Measurements from ENCODE around the gene INPP4B. TPM values are rescaled to one million over a fixed set of nuclear protein-coding genes. Genes with fewer than 3 reads are reported as not detected.

INPP4B gene
- total RNA-seq, 2 experiments from 2014 or later, result 45.7 to 46.3 TPM

- Mint-ChIP-seq H3K27ac (no peak overlapping the region), H3K4me1 (peaks cover 16% of the 10 kb centered on the region), H3K4me3 (peak overlapping the region; percentile 84), H3K9me3 (no peaks in the 10 kb centered on the region), H3K27me3 (peaks cover 53% of the 10 kb centered on the region), H3K36me3 (no peaks in the 10 kb centered on the region)
- DNase-seq, result peak; percentile 4
Observed at GRCh38 chr4:142845293-142846107, 601 bp downstream of the INPP4B start.

- Mint-ChIP-seq H3K4me3 (peak overlapping the region; percentile 84), H3K4me1 (peaks cover 16% of the 10 kb centered on the region), H3K9me3 (no peaks in the 10 kb centered on the region), H3K27me3 (peaks cover 51% of the 10 kb centered on the region), H3K27ac (no peak overlapping the region), H3K36me3 (no peaks in the 10 kb centered on the region)
- DNase-seq, result no peak
Observed at GRCh38 chr4:142844782-142845181, 1.3 kb downstream of the INPP4B start.

GRCh38 chr4:142840516-142841123 lies 5.5 kb downstream of the INPP4B start:
- no peak overlapping the region for H3K4me3 Mint-ChIP-seq
- H3K27ac Mint-ChIP-seq, result no peak overlapping the region
- no peaks in the 10 kb centered on the region for H3K36me3 Mint-ChIP-seq
- no peak for DNase-seq
- peaks cover 21% of the 10 kb centered on the region for H3K27me3 Mint-ChIP-seq
- no peaks in the 10 kb centered on the region for H3K9me3 Mint-ChIP-seq
- H3K4me1 Mint-ChIP-seq, result peaks cover 13% of the 10 kb centered on the region

GRCh38 chr4:142838778-142839177 lies 7.3 kb downstream of the INPP4B start:
- DNase-seq, result no peak

GRCh38 chr4:142832022-142832421 lies 14.1 kb downstream of the INPP4B start:
- peaks cover 6% of the 10 kb centered on the region for H3K27me3 Mint-ChIP-seq
- H3K36me3 Mint-ChIP-seq, result no peaks in the 10 kb centered on the region
- no peak overlapping the region for H3K27ac Mint-ChIP-seq
- H3K4me1 Mint-ChIP-seq, result no peaks in the 10 kb centered on the region
- no peak for DNase-seq
- H3K9me3 Mint-ChIP-seq, result no peaks in the 10 kb centered on the region
- no peak overlapping the region for H3K4me3 Mint-ChIP-seq

More at GRCh38 chr4:142838778-142839177, 7.3 kb downstream of the INPP4B start:
- Mint-ChIP-seq H3K4me1 (peaks cover 3% of the 10 kb centered on the region), H3K27me3 (peaks cover 3% of the 10 kb centered on the region), H3K9me3 (no peaks in the 10 kb centered on the region), H3K27ac (no peak overlapping the region), H3K4me3 (no peak overlapping the region), H3K36me3 (no peaks in the 10 kb centered on the region)

GRCh38 chr4:142826503-142827241 lies 19.4 kb downstream of the INPP4B start:
- peaks cover 2% of the 10 kb centered on the region for H3K36me3 Mint-ChIP-seq
- H3K9me3 Mint-ChIP-seq, result peaks cover 2% of the 10 kb centered on the region
- peaks cover 6% of the 10 kb centered on the region for H3K27me3 Mint-ChIP-seq
- H3K4me1 Mint-ChIP-seq, result peaks cover 7% of the 10 kb centered on the region
- H3K27ac Mint-ChIP-seq, result no peak overlapping the region
- H3K4me3 Mint-ChIP-seq, result no peak overlapping the region
- no peak for DNase-seq

DNA sequence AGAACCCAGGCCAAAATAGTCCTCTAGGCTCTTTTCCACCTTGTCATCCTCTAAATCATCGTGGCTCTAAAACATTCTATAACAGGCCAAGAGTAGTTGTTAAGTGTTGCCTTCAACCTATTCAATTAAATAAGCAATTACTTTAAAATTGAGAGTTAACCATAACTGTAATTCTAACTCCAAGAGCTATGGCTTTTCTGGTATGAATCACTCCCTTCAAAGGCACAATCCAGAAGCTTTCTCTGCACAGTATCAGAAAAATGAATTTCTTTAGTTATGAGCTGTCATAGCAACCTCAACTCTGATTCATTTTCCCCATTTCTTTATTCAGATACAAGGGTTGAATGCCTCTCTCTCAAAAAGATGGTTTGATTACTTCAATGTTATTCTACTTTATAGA lies 21.7 kb downstream of the INPP4B start:
- Mint-ChIP-seq H3K4me1 (peaks cover 7% of the 10 kb centered on the region), H3K27me3 (peaks cover 6% of the 10 kb centered on the region), H3K4me3 (no peak overlapping the region), H3K27ac (peak overlapping the region; percentile 62), H3K9me3 (peaks cover 4% of the 10 kb centered on the region), H3K36me3 (peaks cover 3% of the 10 kb centered on the region)
- no peak for DNase-seq

DNA sequence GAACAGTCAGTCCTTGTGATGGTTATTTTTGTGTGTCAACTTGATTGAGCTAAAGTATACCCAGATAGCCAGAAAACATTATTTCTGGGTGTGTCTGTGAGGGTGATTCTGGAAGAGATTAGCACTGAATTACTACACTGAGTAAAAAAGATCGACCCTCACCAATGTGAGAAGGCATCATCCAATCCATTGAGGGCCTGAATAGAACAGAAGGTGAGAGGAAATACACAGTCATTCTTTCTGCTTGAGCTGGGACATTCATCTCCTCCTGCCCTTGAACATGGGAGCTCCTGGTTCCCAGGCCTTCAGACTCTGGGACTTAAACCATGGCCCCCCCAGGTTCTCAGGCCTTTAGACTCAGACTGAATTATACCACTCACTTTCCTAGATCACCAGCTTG lies 22.3 kb downstream of the INPP4B start:
- Mint-ChIP-seq H3K27me3 (peaks cover 5% of the 10 kb centered on the region), H3K4me3 (no peak overlapping the region), H3K36me3 (peaks cover 3% of the 10 kb centered on the region), H3K27ac (no peak overlapping the region), H3K9me3 (peaks cover 4% of the 10 kb centered on the region), H3K4me1 (peaks cover 7% of the 10 kb centered on the region)
- DNase-seq, result no peak

- H3K27me3 Mint-ChIP-seq, result no peaks in the 10 kb centered on the region
- H3K27ac Mint-ChIP-seq, result no peak overlapping the region
- H3K4me1 Mint-ChIP-seq, result peaks cover 20% of the 10 kb centered on the region
- DNase-seq, result no peak
- H3K4me3 Mint-ChIP-seq, result no peak overlapping the region
- peaks cover 1% of the 10 kb centered on the region for H3K36me3 Mint-ChIP-seq
- peaks cover 2% of the 10 kb centered on the region for H3K9me3 Mint-ChIP-seq
Observed at GRCh38 chr4:142818476-142818875, 27.6 kb downstream of the INPP4B start.

- Mint-ChIP-seq H3K36me3 (peaks cover 1% of the 10 kb centered on the region), H3K27me3 (no peaks in the 10 kb centered on the region), H3K9me3 (peaks cover 2% of the 10 kb centered on the region), H3K27ac (no peak overlapping the region), H3K4me3 (no peak overlapping the region), H3K4me1 (peaks cover 20% of the 10 kb centered on the region)
- DNase-seq, result no peak
Observed at GRCh38 chr4:142818031-142818430, 28.1 kb downstream of the INPP4B start.

DNA sequence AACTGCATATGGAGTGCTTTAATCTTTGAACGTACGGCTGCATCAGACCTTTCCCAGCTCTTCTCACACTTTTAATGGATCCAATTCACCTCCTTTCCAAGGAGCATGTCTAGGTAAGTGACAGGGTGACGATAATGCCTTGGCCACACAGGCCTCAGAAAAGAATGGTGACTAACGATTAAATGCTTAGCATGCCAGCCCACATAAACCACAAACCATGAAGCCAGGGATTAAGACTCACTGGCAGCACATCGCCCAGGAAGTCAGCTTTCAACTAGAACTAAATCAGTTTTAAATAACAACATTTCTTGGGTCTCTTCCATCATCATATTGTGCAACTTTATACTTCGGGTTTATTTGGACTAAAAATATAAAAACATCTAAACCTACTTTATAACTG lies 28.7 kb downstream of the INPP4B start:
- Mint-ChIP-seq H3K27ac (peak overlapping the region; percentile 19), H3K4me3 (no peak overlapping the region)

DNA sequence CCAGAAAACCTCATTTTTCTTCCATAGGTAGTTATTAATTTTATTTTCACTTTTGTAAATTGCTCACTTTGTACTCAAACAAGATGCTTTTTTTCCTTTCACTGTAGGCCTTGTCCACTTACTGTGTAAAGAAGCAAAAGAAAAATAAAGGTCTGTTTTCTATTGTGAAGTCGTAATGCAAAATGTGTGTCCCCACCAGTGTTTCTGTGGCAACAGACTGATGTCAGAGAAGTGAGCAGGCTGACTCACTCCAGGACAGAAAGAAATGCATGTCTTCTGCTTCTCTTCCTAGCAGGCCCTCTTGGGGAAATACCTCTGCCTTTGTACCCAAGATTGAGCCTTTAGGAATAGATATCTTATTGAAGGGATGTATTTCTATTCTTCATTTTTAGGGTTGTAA lies 30.3 kb downstream of the INPP4B start:
- peaks cover 1% of the 10 kb centered on the region for H3K36me3 Mint-ChIP-seq
- no peak overlapping the region for H3K27ac Mint-ChIP-seq
- DNase-seq, result peak; percentile 27
- H3K9me3 Mint-ChIP-seq, result peaks cover 2% of the 10 kb centered on the region
- H3K4me3 Mint-ChIP-seq, result no peak overlapping the region
- H3K27me3 Mint-ChIP-seq, result no peaks in the 10 kb centered on the region
- H3K4me1 Mint-ChIP-seq, result peaks cover 24% of the 10 kb centered on the region

More for the DNA sequence above, 28.7 kb downstream of the INPP4B start:
- H3K4me1 Mint-ChIP-seq, result peaks cover 20% of the 10 kb centered on the region
- H3K27me3 Mint-ChIP-seq, result no peaks in the 10 kb centered on the region
- H3K9me3 Mint-ChIP-seq, result peaks cover 2% of the 10 kb centered on the region
- H3K36me3 Mint-ChIP-seq, result peaks cover 1% of the 10 kb centered on the region
- peak; percentile 56 for DNase-seq

- no peak for DNase-seq
- no peaks in the 10 kb centered on the region for H3K27me3 Mint-ChIP-seq
- H3K4me1 Mint-ChIP-seq, result peaks cover 24% of the 10 kb centered on the region
- no peak overlapping the region for H3K4me3 Mint-ChIP-seq
- no peaks in the 10 kb centered on the region for H3K36me3 Mint-ChIP-seq
- no peak overlapping the region for H3K27ac Mint-ChIP-seq
- no peaks in the 10 kb centered on the region for H3K9me3 Mint-ChIP-seq
Observed at GRCh38 chr4:142813388-142813787, 32.7 kb downstream of the INPP4B start.

DNA sequence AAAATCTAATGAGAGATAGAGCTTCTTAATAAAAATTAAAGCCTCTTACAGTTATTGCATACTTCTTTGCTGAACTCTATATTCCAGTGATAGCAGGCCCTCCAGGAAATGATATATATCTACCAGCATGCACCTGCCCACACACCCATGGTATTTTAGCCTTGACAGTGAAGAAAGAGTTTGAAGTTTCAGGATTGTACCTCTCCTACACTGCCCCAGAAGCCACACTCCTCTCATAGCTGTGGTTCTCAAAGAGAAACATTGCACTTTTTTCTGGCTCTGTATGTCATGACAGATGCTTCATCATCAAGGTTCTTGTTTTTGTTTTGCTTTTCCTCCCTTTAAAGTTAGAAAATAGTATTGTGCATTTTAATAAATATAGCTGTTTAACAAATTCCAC lies 34.0 kb downstream of the INPP4B start:
- no peaks in the 10 kb centered on the region for H3K9me3 Mint-ChIP-seq
- no peaks in the 10 kb centered on the region for H3K27me3 Mint-ChIP-seq
- no peaks in the 10 kb centered on the region for H3K36me3 Mint-ChIP-seq
- no peak for DNase-seq
- H3K4me3 Mint-ChIP-seq, result no peak overlapping the region
- peaks cover 13% of the 10 kb centered on the region for H3K4me1 Mint-ChIP-seq
- no peak overlapping the region for H3K27ac Mint-ChIP-seq

GRCh38 chr4:142811034-142811433 lies 35.1 kb downstream of the INPP4B start:
- H3K4me1 Mint-ChIP-seq, result peaks cover 9% of the 10 kb centered on the region
- no peaks in the 10 kb centered on the region for H3K9me3 Mint-ChIP-seq
- no peaks in the 10 kb centered on the region for H3K36me3 Mint-ChIP-seq
- no peak for DNase-seq
- no peaks in the 10 kb centered on the region for H3K27me3 Mint-ChIP-seq
- no peak overlapping the region for H3K4me3 Mint-ChIP-seq
- no peak overlapping the region for H3K27ac Mint-ChIP-seq
